GM21717 (cell line): Measurements from ENCODE around the gene HNRNPD.
"Not testable (repeated sequence)": the region's sequence is repeated elsewhere in the genome, so short reads cannot be mapped to it uniquely, and the experiment has no call there.

Experiments
- ATAC-seq: cut with Tn5 transposase; IDR thresholded peaks from one replicate; pipeline ENCODE4 v1.9.1; 2021; ENCODE audit warnings: mild to moderate bottlenecking, moderate library complexity; ENCODE audit not compliant: unreplicated experiment

The HNRNPD gene

GRCh38 chr4:82373816-82374625 is at the start of gene HNRNPD:
Gene HNRNPD, minus strand, starts transcription at chr4:82373991. Its CDS starts 313 bp downstream, at chr4:82373678.
- ATAC-seq: peak; percentile 95

- no peak for ATAC-seq
These were observed 48.8 kb upstream of the HNRNPD start for GRCh38 chr4:82422616-82423015.

- ATAC-seq: no peak
These were observed 48.2 kb upstream of the HNRNPD start for GRCh38 chr4:82421796-82422560.

GRCh38 chr4:82419451-82419850 is 45.7 kb upstream of the HNRNPD start:
- ATAC-seq: no peak

- no peak for ATAC-seq
These were observed 42.2 kb upstream of the HNRNPD start for GRCh38 chr4:82415922-82416365.

- ATAC-seq: not testable (repeated sequence)
These were observed 41.3 kb upstream of the HNRNPD start for GRCh38 chr4:82415061-82415460.

- no peak for ATAC-seq
These were observed 29.9 kb upstream of the HNRNPD start for GRCh38 chr4:82403725-82404124.

- ATAC-seq: no peak
These were observed 28.5 kb upstream of the HNRNPD start for GRCh38 chr4:82402196-82402775.

- ATAC-seq: no peak
These were observed 27.8 kb upstream of the HNRNPD start for GRCh38 chr4:82401600-82401999.

GRCh38 chr4:82398263-82398662 is 24.5 kb upstream of the HNRNPD start:
- no peak for ATAC-seq

- no peak for ATAC-seq
These were observed 23.7 kb upstream of the HNRNPD start for GRCh38 chr4:82397527-82397926.

- no peak for ATAC-seq
These were observed 21.1 kb upstream of the HNRNPD start for GRCh38 chr4:82394896-82395295.

GRCh38 chr4:82390061-82390460 is 16.3 kb upstream of the HNRNPD start:
- not testable (repeated sequence) for ATAC-seq

- no peak for ATAC-seq
These were observed 14.6 kb upstream of the HNRNPD start for GRCh38 chr4:82388405-82388804.

GRCh38 chr4:82386312-82386711 is 12.5 kb upstream of the HNRNPD start:
- not testable (repeated sequence) for ATAC-seq

GRCh38 chr4:82382751-82383150 is 9.0 kb upstream of the HNRNPD start:
- no peak for ATAC-seq

- ATAC-seq: no peak
These were observed 8.0 kb upstream of the HNRNPD start for GRCh38 chr4:82381661-82382296.

GRCh38 chr4:82381235-82381634 is 7.4 kb upstream of the HNRNPD start:
- no peak for ATAC-seq

- ATAC-seq: no peak
These were observed 7.0 kb upstream of the HNRNPD start for GRCh38 chr4:82380831-82381230.

GRCh38 chr4:82380344-82380743 is 6.6 kb upstream of the HNRNPD start:
- ATAC-seq: no peak

- ATAC-seq: no peak
These were observed 2.3 kb upstream of the HNRNPD start for GRCh38 chr4:82376109-82376508.
